ENCODE results near the gene PRSS23.

The PRSS23 gene

GRCh38 chr11:86787656-86788055 is 12.7 kb upstream of the PRSS23 start:
- in situ Hi-C loops (cut with MboI; ENCODE audit: low pct_unique_long_range_greater_than_20kb, low sequenced_read_pairs), result no loop called here
- DNase-seq, result no peak

GRCh38 chr11:86790195-86790725 is 10.1 kb upstream of the PRSS23 start:
- in situ Hi-C loops (cut with MboI; ENCODE audit: low pct_unique_long_range_greater_than_20kb, low sequenced_read_pairs), result no loop called here
- no peak for DNase-seq

GRCh38 chr11:86790867-86791849 is 9.2 kb upstream of the PRSS23 start:
- in situ Hi-C loops (cut with MboI; ENCODE audit: low pct_unique_long_range_greater_than_20kb, low sequenced_read_pairs), result no loop called here
- DNase-seq, result no peak

- in situ Hi-C loops (cut with MboI; ENCODE audit: low pct_unique_long_range_greater_than_20kb, low sequenced_read_pairs), result no loop called here
- DNase-seq, result no peak
Observed at GRCh38 chr11:86792150-86792549, 8.2 kb upstream of the PRSS23 start.

- no peak for DNase-seq
- in situ Hi-C loops (cut with MboI; ENCODE audit: low pct_unique_long_range_greater_than_20kb, low sequenced_read_pairs), result no loop called here
Observed at GRCh38 chr11:86793307-86793706, 7.0 kb upstream of the PRSS23 start.

- in situ Hi-C loops (cut with MboI; ENCODE audit: low pct_unique_long_range_greater_than_20kb, low sequenced_read_pairs), result no loop called here
- DNase-seq, result no peak
Observed at GRCh38 chr11:86795511-86795910, 4.8 kb upstream of the PRSS23 start.

- in situ Hi-C loops (cut with MboI; ENCODE audit: low pct_unique_long_range_greater_than_20kb, low sequenced_read_pairs), result no loop called here
Observed at GRCh38 chr11:86795949-86796348, 4.4 kb upstream of the PRSS23 start.

GRCh38 chr11:86797133-86797532 is 3.2 kb upstream of the PRSS23 start:
- in situ Hi-C loops (cut with MboI; ENCODE audit: low pct_unique_long_range_greater_than_20kb, low sequenced_read_pairs), result no loop called here
- no peak for DNase-seq

More at GRCh38 chr11:86795949-86796348, 4.4 kb upstream of the PRSS23 start:
- no peak for DNase-seq

GRCh38 chr11:86798988-86799387 is 1.4 kb upstream of the PRSS23 start:
- in situ Hi-C loops (cut with MboI; ENCODE audit: low pct_unique_long_range_greater_than_20kb, low sequenced_read_pairs), result no loop called here

GRCh38 chr11:86799680-86800075 is 664 bp upstream of the PRSS23 start:
- DNase-seq, result no peak

More at GRCh38 chr11:86798988-86799387, 1.4 kb upstream of the PRSS23 start:
- DNase-seq, result no peak

GRCh38 chr11:86800960-86801272 is 574 bp downstream of the PRSS23 start:
- in situ Hi-C loops (cut with MboI; ENCODE audit: low pct_unique_long_range_greater_than_20kb, low sequenced_read_pairs), result loop anchor here (25.0 kb wide), 1 partner anchor 339 kb away; no protein-coding TSS in a partner anchor
- no peak for DNase-seq

More at GRCh38 chr11:86799680-86800075, 664 bp upstream of the PRSS23 start:
- in situ Hi-C loops (cut with MboI; ENCODE audit: low pct_unique_long_range_greater_than_20kb, low sequenced_read_pairs), result loop anchor here (25.0 kb wide), 1 partner anchor 337 kb away; no protein-coding TSS in a partner anchor

GRCh38 chr11:86801364-86801763 is 1.0 kb downstream of the PRSS23 start:
- no peak for DNase-seq
- in situ Hi-C loops (cut with MboI; ENCODE audit: low pct_unique_long_range_greater_than_20kb, low sequenced_read_pairs), result loop anchor here (25.0 kb wide), 1 partner anchor 339 kb away; no protein-coding TSS in a partner anchor

GRCh38 chr11:86802146-86802545 is 1.8 kb downstream of the PRSS23 start:
- DNase-seq, result no peak
- in situ Hi-C loops (cut with MboI; ENCODE audit: low pct_unique_long_range_greater_than_20kb, low sequenced_read_pairs), result loop anchor here (25.0 kb wide), 1 partner anchor 340 kb away; no protein-coding TSS in a partner anchor

GRCh38 chr11:86802601-86803051 is 2.3 kb downstream of the PRSS23 start:
- peak; percentile 38 for DNase-seq
- in situ Hi-C loops (cut with MboI; ENCODE audit: low pct_unique_long_range_greater_than_20kb, low sequenced_read_pairs), result loop anchor here (25.0 kb wide), 1 partner anchor 340 kb away; no protein-coding TSS in a partner anchor

GRCh38 chr11:86803136-86804045 is 3.0 kb downstream of the PRSS23 start:
- in situ Hi-C loops (cut with MboI; ENCODE audit: low pct_unique_long_range_greater_than_20kb, low sequenced_read_pairs), result loop anchor here (25.0 kb wide), 1 partner anchor 341 kb away; no protein-coding TSS in a partner anchor
- no peak for DNase-seq

- in situ Hi-C loops (cut with MboI; ENCODE audit: low pct_unique_long_range_greater_than_20kb, low sequenced_read_pairs), result loop anchor here (25.0 kb wide), 1 partner anchor 343 kb away; no protein-coding TSS in a partner anchor
- no peak for DNase-seq
Observed at GRCh38 chr11:86804951-86805350, 4.6 kb downstream of the PRSS23 start.

- in situ Hi-C loops (cut with MboI; ENCODE audit: low pct_unique_long_range_greater_than_20kb, low sequenced_read_pairs), result loop anchor here (25.0 kb wide), 1 partner anchor 344 kb away; no protein-coding TSS in a partner anchor
- DNase-seq, result no peak
Observed at GRCh38 chr11:86805873-86806310, 5.5 kb downstream of the PRSS23 start.

- in situ Hi-C loops (cut with MboI; ENCODE audit: low pct_unique_long_range_greater_than_20kb, low sequenced_read_pairs), result loop anchor here (25.0 kb wide), 1 partner anchor 345 kb away; no protein-coding TSS in a partner anchor
- no peak for DNase-seq
Observed at GRCh38 chr11:86806903-86807302, 6.6 kb downstream of the PRSS23 start.

GRCh38 chr11:86807360-86807759 is 7.0 kb downstream of the PRSS23 start:
- no peak for DNase-seq
- in situ Hi-C loops (cut with MboI; ENCODE audit: low pct_unique_long_range_greater_than_20kb, low sequenced_read_pairs), result loop anchor here (25.0 kb wide), 1 partner anchor 345 kb away; no protein-coding TSS in a partner anchor
